ENCODE measurements around the gene MDK.

DNA sequence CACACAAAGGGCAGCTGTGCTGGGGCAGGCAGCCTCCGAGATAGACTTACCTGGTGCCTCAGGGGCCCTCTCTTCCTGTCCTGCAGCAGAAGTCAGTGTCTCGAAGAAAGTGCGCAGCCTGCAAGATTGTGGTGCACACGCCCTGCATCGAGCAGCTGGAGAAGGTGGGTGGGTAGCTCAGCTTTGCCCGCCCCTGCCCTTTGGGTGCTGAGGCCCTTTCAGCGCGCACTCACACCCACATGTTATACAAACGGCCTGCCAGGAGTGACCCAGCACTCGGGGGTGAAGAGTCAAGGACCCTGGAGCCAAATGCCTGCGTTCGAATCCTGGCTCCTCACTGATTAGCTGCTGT, 13.6 kb upstream of the MDK start:
- TF ChIP-seq, protein P1, sequence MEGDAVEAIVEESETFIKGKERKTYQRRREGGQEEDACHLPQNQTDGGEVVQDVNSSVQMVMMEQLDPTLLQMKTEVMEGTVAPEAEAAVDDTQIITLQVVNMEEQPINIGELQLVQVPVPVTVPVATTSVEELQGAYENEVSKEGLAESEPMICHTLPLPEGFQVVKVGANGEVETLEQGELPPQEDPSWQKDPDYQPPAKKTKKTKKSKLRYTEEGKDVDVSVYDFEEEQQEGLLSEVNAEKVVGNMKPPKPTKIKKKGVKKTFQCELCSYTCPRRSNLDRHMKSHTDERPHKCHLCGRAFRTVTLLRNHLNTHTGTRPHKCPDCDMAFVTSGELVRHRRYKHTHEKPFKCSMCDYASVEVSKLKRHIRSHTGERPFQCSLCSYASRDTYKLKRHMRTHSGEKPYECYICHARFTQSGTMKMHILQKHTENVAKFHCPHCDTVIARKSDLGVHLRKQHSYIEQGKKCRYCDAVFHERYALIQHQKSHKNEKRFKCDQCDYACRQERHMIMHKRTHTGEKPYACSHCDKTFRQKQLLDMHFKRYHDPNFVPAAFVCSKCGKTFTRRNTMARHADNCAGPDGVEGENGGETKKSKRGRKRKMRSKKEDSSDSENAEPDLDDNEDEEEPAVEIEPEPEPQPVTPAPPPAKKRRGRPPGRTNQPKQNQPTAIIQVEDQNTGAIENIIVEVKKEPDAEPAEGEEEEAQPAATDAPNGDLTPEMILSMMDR (IDR thresholded peaks at IDR 0.05; ENCODE audit: low read depth, low read length), result no peak
- TF ChIP-seq POLR2A (IDR thresholded peaks at IDR 0.05; ENCODE audit: extremely low read depth, insufficient read length), result no peak
- no peak for TF ChIP-seq MYC (IDR thresholded peaks at IDR 0.05; ENCODE audit: low read depth, low read length)
- TF ChIP-seq, protein P2, sequence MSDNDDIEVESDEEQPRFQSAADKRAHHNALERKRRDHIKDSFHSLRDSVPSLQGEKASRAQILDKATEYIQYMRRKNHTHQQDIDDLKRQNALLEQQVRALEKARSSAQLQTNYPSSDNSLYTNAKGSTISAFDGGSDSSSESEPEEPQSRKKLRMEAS (IDR thresholded peaks at IDR 0.05; ENCODE audit: low read depth, low read length), result no peak

Data from NB4 (cell line).